ENCODE measurements around the gene PEF1. TPM values are rescaled to one million over a fixed set of nuclear protein-coding genes. Genes with fewer than 3 reads are reported as not detected.
A peak's percentile ranks its signal among the peaks of the same experiment; 100 is the strongest.

PEF1 gene
- polyA plus RNA-seq, 1 experiment = 71.8 TPM

DNA sequence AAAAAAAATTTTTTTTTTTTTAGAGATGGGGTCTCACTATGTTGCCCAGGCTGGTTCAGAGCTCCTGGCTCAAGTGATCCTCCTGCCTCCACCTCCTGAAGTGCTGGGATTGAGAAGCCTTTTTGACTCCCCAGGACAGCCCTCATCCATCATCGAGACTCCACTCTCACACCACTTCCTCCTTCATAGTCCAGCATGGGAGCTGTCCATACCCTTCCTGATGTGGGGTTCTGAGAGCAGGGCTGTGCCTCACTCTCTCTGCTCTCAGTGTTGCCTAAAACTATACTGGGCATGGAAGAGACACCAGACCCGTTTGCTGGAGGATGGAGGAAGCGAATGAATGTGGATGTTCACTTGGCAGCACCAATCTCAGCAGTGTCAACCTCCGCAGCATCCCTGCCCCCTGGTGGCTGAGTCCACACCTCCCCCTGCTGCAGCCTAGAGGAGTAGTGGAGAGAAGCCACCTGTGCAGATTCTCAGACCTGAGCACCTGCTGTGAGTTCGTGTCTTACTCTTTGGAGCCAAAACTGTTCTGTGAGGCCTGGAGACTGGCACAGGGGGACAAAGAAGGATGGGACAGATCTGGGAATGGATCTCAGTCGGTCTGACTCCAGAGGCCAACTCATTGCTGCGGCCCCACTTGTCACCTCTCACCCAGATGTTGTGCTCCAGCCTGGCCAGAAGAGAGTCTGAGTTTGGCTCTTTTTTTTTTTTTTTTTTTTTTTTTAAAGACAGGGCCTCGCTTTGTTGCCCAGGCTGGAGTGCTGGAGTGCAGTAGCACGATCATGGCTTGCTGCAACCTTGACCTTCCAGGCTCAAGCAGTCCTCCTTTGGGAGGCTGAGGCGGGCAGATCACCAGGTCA is 50.7 kb downstream of the PEF1 start:
- ChIA-PET CTCF (interaction anchor here (0.6 to 4.6 kb wide), 7 partner anchors 11 to 91 kb away, joined by 3 to 48 read pairs (median 4); no protein-coding TSS in a partner anchor), POLR2A (interaction anchor here (0.6 kb wide), 1 partner anchor 331 kb away, joined by 3 read pairs; no protein-coding TSS in a partner anchor)
- Histone ChIP-seq H3K27ac (ENCODE audit: low read depth, low read length) (no peak overlapping the region), H3K27me3 (ENCODE audit: control insufficient read depth, insufficient read depth, low read length) (peaks cover 9% of the 10 kb centered on the region), H3K9me3 (ENCODE audit: control insufficient read depth, insufficient read depth, low read length) (no peaks in the 10 kb centered on the region), H3K4me3 (ENCODE audit: low read depth, low read length) (no peak overlapping the region)
- DNase-seq (ENCODE audit: low read depth, low spot score) = peak; percentile 46
- peak; percentile 97 for TF ChIP-seq CTCF (IDR thresholded peaks at IDR 0.05; ENCODE audit: low read depth, low read length)

- no peak for TF ChIP-seq CTCF (IDR thresholded peaks at IDR 0.05; ENCODE audit: low read depth, low read length)
- no peak for DNase-seq (ENCODE audit: low read depth, low spot score)
- POLR2A ChIA-PET = interaction anchor here (0.6 kb wide), 1 partner anchor 332 kb away, joined by 3 read pairs; no protein-coding TSS in a partner anchor
- Histone ChIP-seq H3K27ac (ENCODE audit: low read depth, low read length) (no peak overlapping the region), H3K9me3 (ENCODE audit: control insufficient read depth, insufficient read depth, low read length) (no peaks in the 10 kb centered on the region), H3K4me3 (ENCODE audit: low read depth, low read length) (no peak overlapping the region), H3K27me3 (ENCODE audit: control insufficient read depth, insufficient read depth, low read length) (peaks cover 9% of the 10 kb centered on the region)
- CTCF ChIA-PET = interaction anchor here (0.6 to 4.6 kb wide), 9 partner anchors 11 to 440 kb away, joined by 3 to 48 read pairs (median 3); no protein-coding TSS in a partner anchor
Observed at GRCh38 chr1:31593136-31593665, 51.5 kb downstream of the PEF1 start.

GRCh38 chr1:31592132-31592531 is 52.5 kb downstream of the PEF1 start:
- no peak for TF ChIP-seq CTCF (IDR thresholded peaks at IDR 0.05; ENCODE audit: low read depth, low read length)
- no peak for DNase-seq (ENCODE audit: low read depth, low spot score)

DNA sequence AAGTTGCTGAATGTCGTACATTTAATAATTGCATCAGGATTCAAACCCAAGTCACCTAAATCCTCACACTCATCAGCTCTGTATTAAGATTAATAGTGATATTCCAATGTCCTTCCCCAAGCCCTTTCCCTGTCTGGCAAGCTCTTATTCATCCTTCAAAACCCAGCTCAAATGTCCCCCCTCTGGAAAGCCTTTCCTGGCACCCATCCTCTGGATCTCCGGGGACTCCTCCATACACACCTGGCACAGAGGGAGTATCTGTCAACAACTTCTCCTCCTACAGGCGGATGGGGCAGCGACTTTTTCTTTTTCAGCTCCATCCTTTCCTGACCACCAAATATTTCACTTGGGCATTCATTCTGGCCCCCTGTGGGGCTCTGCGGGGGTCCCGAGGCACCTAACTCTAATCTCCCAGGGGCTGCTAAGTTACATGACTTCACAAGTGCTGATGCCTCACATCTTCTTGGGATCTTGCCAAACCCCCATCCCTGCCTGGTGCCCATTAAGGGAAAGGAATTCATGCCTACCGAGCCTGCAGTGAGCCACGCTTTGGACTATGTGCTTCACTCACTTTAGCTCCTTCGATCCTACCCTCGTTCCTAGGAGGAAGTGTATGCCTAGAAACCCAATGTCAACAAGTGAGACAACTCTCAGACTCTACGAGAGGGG is 53.1 kb downstream of the PEF1 start:
- ChIA-PET CTCF (interaction anchor here (0.6 to 4.6 kb wide), 11 partner anchors 12 to 198 kb away, joined by 3 to 48 read pairs (median 3); no protein-coding TSS in a partner anchor), POLR2A (no interaction called here)
- Histone ChIP-seq H3K9me3 (ENCODE audit: control insufficient read depth, insufficient read depth, low read length) (no peaks in the 10 kb centered on the region), H3K4me3 (ENCODE audit: low read depth, low read length) (no peak overlapping the region), H3K27me3 (ENCODE audit: control insufficient read depth, insufficient read depth, low read length) (peaks cover 6% of the 10 kb centered on the region), H3K27ac (ENCODE audit: low read depth, low read length) (no peak overlapping the region)
- TF ChIP-seq CTCF (IDR thresholded peaks at IDR 0.05; ENCODE audit: low read depth, low read length) = no peak
- no peak for DNase-seq (ENCODE audit: low read depth, low spot score)

More at GRCh38 chr1:31592132-31592531, 52.5 kb downstream of the PEF1 start:
- Histone ChIP-seq H3K27me3 (ENCODE audit: control insufficient read depth, insufficient read depth, low read length) (peaks cover 6% of the 10 kb centered on the region), H3K27ac (ENCODE audit: low read depth, low read length) (no peak overlapping the region), H3K9me3 (ENCODE audit: control insufficient read depth, insufficient read depth, low read length) (no peaks in the 10 kb centered on the region), H3K4me3 (ENCODE audit: low read depth, low read length) (no peak overlapping the region)
- POLR2A ChIA-PET = no interaction called here
- CTCF ChIA-PET = interaction anchor here (1.0 to 4.6 kb wide), 5 partner anchors 13 to 197 kb away, joined by 3 to 48 read pairs (median 3); no protein-coding TSS in a partner anchor

All from AG04450 (cell line).